ENCODE results near the gene RBMS3.
"Not testable (repeated sequence)": the region's sequence is repeated elsewhere in the genome, so short reads cannot be mapped to it uniquely, and the experiment has no call there.

The RBMS3 gene
- total RNA-seq = 0 to 7.2 (median 0.03) reads per million in 17 experiments

GRCh38 chr3:29280404-29281093 lies at the start of gene RBMS3:
Gene RBMS3, plus strand, starts transcription at chr3:29281071.
- DNase-seq = peak; percentile 58 to 81 (median 78)

GRCh38 chr3:29233126-29233525 lies 47.7 kb upstream of the RBMS3 start:
- DNase-seq = not testable (repeated sequence)

DNA sequence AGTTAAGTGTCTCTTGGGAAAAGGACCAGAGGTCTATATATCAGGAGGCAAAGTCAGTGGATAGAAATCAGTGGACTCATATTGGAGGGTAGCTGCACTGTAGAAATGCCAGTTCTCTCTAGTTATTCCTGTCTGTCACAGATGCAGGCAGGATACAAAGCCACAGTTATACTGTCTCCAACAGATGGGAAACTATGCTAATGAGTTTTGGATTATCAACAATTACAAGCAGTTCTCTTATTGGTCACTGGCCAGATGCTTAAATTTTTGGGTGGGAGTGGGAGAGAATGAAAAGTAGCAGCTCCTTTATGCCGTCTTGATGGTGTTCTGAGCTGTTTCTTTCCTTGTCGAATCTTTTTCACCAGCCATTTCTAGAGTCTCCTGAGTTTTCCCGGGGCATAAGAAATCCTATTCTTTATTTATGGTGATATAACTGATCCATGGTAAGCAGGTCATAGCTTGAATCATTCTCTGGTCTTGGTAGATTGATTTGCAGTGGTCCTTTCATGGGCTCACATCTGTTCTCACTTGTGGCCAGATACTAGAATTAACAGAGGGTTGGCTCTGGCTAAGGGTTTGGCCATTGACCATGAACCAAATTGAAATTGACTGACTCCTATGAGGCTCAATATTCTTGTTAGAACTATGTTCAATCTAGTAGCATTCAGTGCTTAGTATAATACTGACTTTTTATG lies 44.6 kb upstream of the RBMS3 start:
- no peak for DNase-seq

DNA sequence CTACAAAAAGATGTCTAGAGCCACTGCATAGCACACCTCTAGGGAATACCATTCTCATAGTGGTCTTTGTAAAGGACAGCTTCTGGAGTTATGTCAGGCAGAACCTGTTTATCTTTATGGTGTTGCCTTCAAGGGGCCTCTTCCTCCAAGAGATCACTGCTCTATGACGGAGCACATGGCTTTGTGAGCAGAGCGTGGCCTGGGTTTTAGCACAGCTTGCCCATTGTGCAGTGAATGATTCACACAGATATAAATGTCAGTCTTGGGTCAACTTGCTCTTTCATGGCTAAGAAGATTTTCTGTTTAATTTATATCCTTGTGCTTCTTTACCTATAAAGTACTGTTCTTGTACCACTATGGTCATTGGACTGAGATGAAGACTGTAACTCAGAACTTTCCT lies 41.5 kb upstream of the RBMS3 start:
- no peak for DNase-seq

- peak; percentile 25 to 78 (median 61) for DNase-seq
These were observed 40.6 kb upstream of the RBMS3 start for GRCh38 chr3:29240248-29240647.

DNA sequence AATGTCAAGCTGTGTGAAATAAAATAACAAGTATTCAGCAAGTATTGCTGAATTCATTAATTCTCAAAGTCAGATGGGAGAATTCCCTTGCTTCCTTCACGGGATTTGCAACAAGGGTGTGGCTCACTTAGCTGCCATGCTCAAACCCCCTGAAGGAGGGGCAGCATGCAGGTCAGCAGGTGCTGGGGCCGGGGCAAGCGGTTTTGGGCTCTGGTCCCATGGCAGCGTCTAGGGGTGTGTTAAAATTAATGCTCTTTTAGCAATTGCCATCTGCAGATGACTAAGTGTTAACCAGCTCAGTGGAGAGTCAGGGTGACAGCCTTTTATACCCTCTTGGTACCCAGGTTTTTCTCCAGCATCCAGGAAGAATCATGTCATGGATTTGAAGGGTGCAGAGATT lies 40.0 kb upstream of the RBMS3 start:
- DNase-seq = no peak

DNA sequence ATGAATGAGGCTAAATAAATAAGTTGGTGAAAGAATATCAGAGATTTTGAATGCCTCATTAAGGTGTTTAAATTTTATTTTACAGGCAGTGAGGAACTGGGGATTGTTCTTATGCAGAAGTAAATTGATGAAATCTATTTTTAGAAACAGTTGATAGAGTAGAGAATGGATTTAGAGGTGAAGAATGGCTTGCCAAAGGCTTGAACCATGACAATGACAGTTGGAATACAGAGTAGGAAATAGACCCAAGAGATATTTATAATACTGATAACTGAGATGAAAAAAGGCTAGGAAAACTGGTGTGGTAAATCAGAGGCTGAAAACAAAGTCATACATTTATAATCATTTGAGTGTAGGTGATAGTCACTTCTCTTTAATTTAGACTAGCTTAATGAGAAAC lies 39.0 kb upstream of the RBMS3 start:
- no peak for DNase-seq

DNA sequence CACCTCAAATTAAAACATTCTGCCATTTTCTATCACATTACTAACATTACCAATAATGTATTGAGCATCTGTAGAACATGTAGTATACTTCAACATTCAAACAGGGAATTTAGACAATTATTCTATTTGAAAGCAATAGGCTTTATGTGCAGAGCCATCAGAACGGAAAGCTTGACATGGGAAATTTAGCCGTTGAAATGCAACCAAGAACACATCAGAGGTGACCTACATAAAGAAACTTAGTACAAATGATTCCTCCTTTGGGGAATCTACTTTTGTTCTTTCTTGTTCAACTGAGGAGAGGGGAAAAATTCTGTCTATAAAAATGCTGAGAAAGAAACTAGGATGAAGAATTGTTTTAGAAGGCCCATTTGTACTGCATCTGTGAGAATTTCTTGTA lies 38.6 kb upstream of the RBMS3 start:
- DNase-seq = no peak

DNA sequence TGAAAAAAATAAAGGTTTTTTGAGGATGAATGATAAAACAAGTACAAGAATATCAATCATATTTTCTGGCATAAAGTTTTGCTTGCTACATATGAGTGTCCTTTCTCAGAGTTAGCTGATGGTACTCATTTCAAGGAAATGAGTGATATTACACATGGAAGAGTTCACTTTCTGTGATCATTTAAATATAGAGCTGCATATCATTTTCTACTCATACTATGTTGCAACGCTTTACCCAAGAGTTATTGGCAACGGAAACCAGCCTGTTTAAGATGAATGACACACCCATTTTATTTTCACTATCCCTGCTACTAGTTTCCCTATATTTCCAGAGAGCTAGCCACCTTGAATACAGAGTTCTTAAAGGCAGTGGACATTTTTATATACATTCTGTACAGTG lies 35.4 kb upstream of the RBMS3 start:
- peak in 1 of 4 experiments; percentile 14 for DNase-seq

DNA sequence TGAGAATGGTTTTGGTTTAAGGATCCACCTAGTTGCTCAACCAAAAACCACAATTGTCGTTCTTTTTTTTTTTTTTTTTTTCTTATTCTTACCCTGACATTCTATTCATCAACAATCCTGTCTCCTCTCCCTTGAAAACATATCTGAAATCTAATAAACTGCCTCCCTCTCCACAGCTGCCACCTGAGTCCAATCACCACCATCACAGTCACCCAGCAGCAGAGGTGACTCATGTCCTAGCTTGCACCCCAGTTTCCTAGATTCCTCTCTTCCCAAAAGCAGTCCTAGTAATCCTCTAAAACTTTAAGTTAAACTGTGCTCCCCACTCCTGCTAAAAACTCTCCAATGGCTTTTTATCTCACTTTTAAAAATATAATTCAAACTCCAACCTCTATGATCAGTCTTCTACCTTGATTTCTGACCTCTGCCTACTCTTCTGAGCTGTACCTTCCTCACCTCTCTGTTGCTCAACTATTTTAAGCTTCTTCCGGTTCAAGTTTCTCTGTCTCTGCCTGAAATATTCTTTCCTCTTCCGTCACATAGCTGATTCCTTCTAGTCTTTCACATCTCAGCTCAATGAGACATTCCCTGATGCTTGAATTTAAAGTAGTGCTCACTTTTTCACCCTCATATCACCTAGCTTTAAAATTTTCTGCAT lies 33.7 kb upstream of the RBMS3 start:
- no peak for DNase-seq

DNA sequence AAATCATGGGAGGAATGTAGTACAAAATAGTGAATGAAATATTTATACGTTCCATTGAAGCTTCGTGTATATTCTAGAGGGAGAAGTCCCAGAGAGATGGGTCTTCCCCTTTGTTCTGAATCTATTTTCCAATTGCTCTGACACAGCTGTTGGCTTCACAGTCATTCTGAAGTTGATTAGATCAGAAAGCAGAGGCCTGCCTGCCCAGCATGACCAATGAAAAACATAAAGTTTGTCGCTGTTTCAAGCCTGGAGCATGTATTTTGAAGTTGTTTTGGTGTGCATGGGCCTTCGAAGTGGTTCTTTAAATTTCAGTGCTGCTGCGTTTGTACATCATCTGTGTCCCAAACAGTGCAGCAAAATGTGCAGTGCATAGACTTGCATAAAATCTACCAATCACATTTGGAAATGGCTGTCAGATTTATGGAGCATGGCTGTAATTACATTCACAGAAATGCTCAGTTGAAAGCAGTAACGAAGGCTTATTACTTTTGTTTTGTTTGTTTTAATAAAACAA lies 31.0 kb upstream of the RBMS3 start:
- no peak for DNase-seq

- no peak for DNase-seq
These were observed 24.8 kb upstream of the RBMS3 start for GRCh38 chr3:29255854-29256696.

DNA sequence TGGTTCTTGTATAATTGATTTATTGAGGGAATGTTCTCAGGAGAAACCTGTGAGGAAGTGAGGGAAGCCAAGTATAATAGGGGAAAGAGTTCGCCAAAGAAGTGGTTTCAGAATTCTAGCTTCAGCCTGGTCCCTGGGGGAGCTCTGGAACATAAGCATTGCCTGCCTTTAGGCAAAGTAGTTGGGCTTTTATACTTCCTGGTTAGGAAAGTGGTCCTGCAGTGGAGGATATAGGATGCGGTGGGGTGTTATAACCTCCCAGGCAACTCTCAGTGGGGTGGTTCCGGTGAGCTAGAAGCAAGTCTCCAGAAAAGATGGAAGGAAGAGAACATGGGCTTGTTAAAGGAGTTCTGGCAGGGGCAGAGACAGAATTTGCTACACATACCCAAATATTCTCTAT lies 22.7 kb upstream of the RBMS3 start:
- DNase-seq = no peak

DNA sequence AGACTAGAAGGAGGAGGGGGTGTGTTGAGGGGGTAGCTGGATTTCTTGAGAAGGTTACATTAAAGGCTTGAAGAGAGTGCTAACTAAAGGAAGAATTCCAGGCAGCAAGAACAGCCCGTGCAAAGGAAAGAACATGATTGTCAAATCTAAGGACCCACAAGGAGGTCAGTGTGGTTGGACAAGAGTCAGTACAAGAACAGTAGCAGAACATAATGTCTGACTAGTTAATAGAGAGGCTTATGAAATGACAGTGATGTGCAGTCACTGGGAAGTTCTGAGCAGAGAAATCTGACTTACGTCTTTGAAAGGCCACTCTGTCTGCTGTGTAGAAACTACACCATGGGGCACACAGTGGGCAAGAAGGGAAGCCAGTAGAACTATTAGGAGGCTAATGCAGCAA lies 19.8 kb upstream of the RBMS3 start:
- no peak for DNase-seq

GRCh38 chr3:29263476-29263875 lies 17.4 kb upstream of the RBMS3 start:
- DNase-seq = no peak

GRCh38 chr3:29265509-29266072 lies 15.3 kb upstream of the RBMS3 start:
- no peak for DNase-seq

DNA sequence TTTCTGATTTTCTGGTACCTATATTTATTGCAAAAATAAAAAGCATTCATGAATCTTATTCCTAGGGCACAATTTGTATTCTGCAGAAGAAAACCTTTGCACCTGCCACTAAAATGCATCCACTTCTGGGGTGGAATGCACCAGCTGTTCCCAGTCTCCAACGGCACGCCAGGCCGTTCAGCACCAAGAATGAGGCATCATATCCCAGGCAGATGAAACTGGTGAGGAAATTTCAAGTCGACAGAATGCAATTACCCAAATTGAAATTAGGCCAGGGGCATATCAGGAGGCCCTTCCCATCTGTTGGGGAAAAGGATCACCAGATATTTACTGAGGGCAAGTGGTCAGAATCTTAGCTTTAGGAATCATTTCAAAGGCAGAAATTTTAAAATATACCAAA lies 13.6 kb upstream of the RBMS3 start:
- no peak for DNase-seq

DNA sequence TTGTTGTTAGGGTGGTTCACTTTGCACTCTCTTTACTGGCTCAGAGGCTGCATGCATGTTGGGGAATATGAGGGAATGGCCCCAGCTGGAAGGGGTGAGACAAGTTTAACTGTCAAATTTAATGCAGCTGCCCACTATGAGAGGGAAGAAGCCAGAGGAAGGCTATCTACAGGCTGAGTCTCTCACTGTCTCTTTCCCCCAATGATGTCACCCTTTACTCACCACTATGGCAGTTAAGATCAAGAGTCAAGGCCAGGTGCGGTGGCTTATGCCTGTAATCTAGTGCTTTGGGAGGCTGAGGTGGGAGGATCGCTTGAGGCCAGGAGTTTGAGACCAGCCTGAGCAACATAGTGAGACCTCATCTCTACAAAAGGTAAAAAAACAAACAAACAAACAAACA lies 12.2 kb upstream of the RBMS3 start:
- DNase-seq = no peak

- no peak for DNase-seq
These were observed 10.1 kb upstream of the RBMS3 start for GRCh38 chr3:29270752-29271151.

- no peak for DNase-seq
These were observed 9.4 kb upstream of the RBMS3 start for GRCh38 chr3:29271475-29271874.

DNA sequence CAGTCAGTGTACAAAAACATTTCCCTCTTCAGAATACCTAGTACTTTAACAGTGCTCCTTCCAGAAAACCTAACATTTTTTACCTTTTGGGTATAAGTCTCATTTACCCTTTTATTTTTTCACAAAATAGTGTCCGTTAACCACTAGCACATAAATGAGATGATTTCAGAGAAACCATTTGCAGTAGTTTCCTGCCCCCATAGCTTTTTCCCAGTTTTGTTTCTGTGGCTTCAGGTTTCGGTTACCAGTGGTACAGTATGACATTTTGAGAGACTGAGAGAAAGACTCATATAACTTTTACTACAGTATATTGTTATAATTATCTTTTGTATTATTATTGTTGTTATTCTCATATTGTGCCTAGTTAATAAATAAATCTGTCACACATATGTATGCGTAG lies 6.2 kb upstream of the RBMS3 start:
- DNase-seq = no peak

- no peak for DNase-seq
These were observed 5.6 kb upstream of the RBMS3 start for GRCh38 chr3:29275309-29275708.
